GM12878 (cell line): Measurements from ENCODE around the gene YPEL3. TPM values are rescaled to one million over a fixed set of nuclear protein-coding genes. Genes with fewer than 3 reads are reported as not detected.

Experiments
- CBX5 ChIP-seq: sonication (generic); IDR thresholded peaks from 2 replicates; pipeline ENCODE4 v1.6.1; 2016; ENCODE audit warnings: low read depth, moderate library complexity, mild to moderate bottlenecking, inconsistent platforms
- EED ChIP-seq: sonication (generic); IDR thresholded peaks from 2 replicates; pipeline ENCODE4 v1.6.1; 2016; ENCODE audit warnings: antibody characterized with exemption, low read depth
- IRF4 ChIP-seq: IDR thresholded peaks from 2 replicates; pipeline ENCODE4 v1.6.1; 2011; ENCODE audit warnings: low read depth, low read length
- JUNB ChIP-seq: IDR thresholded peaks from 2 replicates; pipeline ENCODE4 v1.6.1; 2016; ENCODE audit warnings: antibody characterized with exemption, mild to moderate bottlenecking
- MYC ChIP-seq: IDR thresholded peaks from 2 replicates; pipeline ENCODE4 v1.6.1; 2011; ENCODE audit warnings: mild to moderate bottlenecking, low read length, moderate library complexity, inconsistent platforms; ENCODE audit not compliant: insufficient read depth, insufficient replicate concordance, insufficient read length, severe bottlenecking
- POLR2AphosphoS5 ChIP-seq: IDR thresholded peaks from 2 replicates; pipeline ENCODE4 v1.6.1; 2011; ENCODE audit warnings: mild to moderate bottlenecking, low read length, inconsistent platforms
- YY1 ChIP-seq: IDR thresholded peaks from 2 replicates; pipeline ENCODE4 v1.6.1; 2011; ENCODE audit warnings: low read depth, mild to moderate bottlenecking, low read length
- ZNF622 ChIP-seq: fragments of 450-650 bp; IDR thresholded peaks from 2 replicates; pipeline ENCODE4 v1.6.1; 2017; ENCODE audit warnings: mild to moderate bottlenecking, inconsistent platforms
- polyA plus RNA-seq, 11 experiments: library from polyadenylated mRNA; depleted of rRNA in 4 of 11; unstranded in 6 of 11; stranded (reverse) in 5 of 11; fragments of >200 nt; fragmentation: Nextera tagmentation in 4 of 11; fragmentation: Illumina TruSeq in 1 of 11; extraction: Ambion mirVana in 4 of 11; extraction: Trizol in 1 of 11; gene quantifications; 1 replicate in 1 of 11; 2 replicates in 10 of 11; pipeline versions ENCODE4 v1.2.1 to v1.2.3, GENCODE V29; 2011 to 2016; ENCODE audit warnings: inconsistent platforms in 2 of 11, missing spikeins in 2 of 11, low read depth in 1 of 11
- total RNA-seq, 4 experiments: library from RNA; depleted of rRNA in 3 of 4; stranded (reverse); fragments of >200 nt in 3 of 4; fragmentation: Illumina TruSeq in 1 of 4; extraction: Trizol in 1 of 4; gene quantifications; 2 replicates each; pipeline versions ENCODE4 v1.2.1 to v1.2.3, GENCODE V29; 2013 to 2021
- TF ChIP-seq, protein P1 (sequence below): IDR thresholded peaks from 2 replicates; pipeline ENCODE4 v1.6.1; 2012; ENCODE audit warnings: improper control_type of control experiment, low read depth, low read length; ENCODE audit not compliant: insufficient replicate concordance
- TF ChIP-seq, protein P2 (sequence below): fragments of 450-650 bp; IDR thresholded peaks from 2 replicates; pipeline ENCODE4 v1.6.1; 2017; ENCODE audit warnings: mild to moderate bottlenecking, moderate library complexity
- TF ChIP-seq, protein P3 (sequence below): fragments of 450-650 bp; IDR thresholded peaks from 2 replicates; pipeline ENCODE4 v1.6.1; 2016; ENCODE audit warnings: mild to moderate bottlenecking, moderate library complexity, borderline replicate concordance
- TF ChIP-seq, protein P4 (sequence below): fragments of 450-650 bp; formaldehyde crosslinking; IDR thresholded peaks from 2 replicates; pipeline ENCODE4 v1.5.0; 2022; ENCODE audit warnings: mild to moderate bottlenecking, missing genetic modification characterization

Gene YPEL3
- total and polyA plus RNA-seq, 10 of the 15 experiments (the other 5 are each of a cell fraction or from before 2014, with no cell fraction given): 1.3 to 22.0 (median 12.1) TPM

DNA sequence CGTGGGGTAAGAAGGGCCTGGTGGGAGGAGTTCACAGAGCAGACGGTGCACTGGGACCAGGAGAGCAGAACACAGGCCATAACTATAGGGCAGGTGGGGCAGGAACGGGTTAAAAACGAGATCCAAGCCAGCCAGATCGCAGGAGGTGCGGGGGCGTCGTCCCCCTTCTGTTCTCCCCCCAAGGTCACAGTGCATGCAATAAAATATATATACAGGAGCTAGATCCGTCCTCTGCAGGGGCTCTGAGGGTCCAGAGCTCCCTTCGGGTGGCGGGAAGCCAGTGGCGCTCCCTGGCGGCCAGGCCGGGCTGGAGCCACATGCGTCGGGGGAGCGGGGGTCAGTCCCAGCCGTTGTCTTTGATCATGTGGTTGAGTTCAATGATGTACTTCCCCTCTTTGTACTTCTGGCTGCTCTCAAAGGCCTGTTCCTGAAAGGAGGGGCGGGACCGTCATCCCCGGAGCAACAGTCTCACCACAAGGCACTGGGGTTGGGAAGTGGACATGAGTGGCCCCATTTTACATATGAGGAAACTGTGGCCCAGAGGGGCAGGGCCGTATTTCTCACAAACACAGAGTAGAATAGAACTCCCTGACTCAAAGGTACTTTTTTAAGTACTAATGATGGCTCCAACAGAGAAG is 3.5 kb downstream of the YPEL3 start (continued):
- TF ChIP-seq, protein P1, sequence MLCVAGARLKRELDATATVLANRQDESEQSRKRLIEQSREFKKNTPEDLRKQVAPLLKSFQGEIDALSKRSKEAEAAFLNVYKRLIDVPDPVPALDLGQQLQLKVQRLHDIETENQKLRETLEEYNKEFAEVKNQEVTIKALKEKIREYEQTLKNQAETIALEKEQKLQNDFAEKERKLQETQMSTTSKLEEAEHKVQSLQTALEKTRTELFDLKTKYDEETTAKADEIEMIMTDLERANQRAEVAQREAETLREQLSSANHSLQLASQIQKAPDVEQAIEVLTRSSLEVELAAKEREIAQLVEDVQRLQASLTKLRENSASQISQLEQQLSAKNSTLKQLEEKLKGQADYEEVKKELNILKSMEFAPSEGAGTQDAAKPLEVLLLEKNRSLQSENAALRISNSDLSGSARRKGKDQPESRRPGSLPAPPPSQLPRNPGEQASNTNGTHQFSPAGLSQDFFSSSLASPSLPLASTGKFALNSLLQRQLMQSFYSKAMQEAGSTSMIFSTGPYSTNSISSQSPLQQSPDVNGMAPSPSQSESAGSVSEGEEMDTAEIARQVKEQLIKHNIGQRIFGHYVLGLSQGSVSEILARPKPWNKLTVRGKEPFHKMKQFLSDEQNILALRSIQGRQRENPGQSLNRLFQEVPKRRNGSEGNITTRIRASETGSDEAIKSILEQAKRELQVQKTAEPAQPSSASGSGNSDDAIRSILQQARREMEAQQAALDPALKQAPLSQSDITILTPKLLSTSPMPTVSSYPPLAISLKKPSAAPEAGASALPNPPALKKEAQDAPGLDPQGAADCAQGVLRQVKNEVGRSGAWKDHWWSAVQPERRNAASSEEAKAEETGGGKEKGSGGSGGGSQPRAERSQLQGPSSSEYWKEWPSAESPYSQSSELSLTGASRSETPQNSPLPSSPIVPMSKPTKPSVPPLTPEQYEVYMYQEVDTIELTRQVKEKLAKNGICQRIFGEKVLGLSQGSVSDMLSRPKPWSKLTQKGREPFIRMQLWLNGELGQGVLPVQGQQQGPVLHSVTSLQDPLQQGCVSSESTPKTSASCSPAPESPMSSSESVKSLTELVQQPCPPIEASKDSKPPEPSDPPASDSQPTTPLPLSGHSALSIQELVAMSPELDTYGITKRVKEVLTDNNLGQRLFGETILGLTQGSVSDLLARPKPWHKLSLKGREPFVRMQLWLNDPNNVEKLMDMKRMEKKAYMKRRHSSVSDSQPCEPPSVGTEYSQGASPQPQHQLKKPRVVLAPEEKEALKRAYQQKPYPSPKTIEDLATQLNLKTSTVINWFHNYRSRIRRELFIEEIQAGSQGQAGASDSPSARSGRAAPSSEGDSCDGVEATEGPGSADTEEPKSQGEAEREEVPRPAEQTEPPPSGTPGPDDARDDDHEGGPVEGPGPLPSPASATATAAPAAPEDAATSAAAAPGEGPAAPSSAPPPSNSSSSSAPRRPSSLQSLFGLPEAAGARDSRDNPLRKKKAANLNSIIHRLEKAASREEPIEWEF: no peak
- TF ChIP-seq, protein P2, sequence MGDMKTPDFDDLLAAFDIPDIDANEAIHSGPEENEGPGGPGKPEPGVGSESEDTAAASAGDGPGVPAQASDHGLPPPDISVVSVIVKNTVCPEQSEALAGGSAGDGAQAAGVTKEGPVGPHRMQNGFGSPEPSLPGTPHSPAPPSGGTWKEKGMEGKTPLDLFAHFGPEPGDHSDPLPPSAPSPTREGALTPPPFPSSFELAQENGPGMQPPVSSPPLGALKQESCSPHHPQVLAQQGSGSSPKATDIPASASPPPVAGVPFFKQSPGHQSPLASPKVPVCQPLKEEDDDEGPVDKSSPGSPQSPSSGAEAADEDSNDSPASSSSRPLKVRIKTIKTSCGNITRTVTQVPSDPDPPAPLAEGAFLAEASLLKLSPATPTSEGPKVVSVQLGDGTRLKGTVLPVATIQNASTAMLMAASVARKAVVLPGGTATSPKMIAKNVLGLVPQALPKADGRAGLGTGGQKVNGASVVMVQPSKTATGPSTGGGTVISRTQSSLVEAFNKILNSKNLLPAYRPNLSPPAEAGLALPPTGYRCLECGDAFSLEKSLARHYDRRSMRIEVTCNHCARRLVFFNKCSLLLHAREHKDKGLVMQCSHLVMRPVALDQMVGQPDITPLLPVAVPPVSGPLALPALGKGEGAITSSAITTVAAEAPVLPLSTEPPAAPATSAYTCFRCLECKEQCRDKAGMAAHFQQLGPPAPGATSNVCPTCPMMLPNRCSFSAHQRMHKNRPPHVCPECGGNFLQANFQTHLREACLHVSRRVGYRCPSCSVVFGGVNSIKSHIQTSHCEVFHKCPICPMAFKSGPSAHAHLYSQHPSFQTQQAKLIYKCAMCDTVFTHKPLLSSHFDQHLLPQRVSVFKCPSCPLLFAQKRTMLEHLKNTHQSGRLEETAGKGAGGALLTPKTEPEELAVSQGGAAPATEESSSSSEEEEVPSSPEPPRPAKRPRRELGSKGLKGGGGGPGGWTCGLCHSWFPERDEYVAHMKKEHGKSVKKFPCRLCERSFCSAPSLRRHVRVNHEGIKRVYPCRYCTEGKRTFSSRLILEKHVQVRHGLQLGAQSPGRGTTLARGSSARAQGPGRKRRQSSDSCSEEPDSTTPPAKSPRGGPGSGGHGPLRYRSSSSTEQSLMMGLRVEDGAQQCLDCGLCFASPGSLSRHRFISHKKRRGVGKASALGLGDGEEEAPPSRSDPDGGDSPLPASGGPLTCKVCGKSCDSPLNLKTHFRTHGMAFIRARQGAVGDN: peak; percentile 99
- TF ChIP-seq IRF4: peak; percentile 49; the same call in 1 of the 2 replicates
- TF ChIP-seq CBX5: no peak
- TF ChIP-seq, protein P3, sequence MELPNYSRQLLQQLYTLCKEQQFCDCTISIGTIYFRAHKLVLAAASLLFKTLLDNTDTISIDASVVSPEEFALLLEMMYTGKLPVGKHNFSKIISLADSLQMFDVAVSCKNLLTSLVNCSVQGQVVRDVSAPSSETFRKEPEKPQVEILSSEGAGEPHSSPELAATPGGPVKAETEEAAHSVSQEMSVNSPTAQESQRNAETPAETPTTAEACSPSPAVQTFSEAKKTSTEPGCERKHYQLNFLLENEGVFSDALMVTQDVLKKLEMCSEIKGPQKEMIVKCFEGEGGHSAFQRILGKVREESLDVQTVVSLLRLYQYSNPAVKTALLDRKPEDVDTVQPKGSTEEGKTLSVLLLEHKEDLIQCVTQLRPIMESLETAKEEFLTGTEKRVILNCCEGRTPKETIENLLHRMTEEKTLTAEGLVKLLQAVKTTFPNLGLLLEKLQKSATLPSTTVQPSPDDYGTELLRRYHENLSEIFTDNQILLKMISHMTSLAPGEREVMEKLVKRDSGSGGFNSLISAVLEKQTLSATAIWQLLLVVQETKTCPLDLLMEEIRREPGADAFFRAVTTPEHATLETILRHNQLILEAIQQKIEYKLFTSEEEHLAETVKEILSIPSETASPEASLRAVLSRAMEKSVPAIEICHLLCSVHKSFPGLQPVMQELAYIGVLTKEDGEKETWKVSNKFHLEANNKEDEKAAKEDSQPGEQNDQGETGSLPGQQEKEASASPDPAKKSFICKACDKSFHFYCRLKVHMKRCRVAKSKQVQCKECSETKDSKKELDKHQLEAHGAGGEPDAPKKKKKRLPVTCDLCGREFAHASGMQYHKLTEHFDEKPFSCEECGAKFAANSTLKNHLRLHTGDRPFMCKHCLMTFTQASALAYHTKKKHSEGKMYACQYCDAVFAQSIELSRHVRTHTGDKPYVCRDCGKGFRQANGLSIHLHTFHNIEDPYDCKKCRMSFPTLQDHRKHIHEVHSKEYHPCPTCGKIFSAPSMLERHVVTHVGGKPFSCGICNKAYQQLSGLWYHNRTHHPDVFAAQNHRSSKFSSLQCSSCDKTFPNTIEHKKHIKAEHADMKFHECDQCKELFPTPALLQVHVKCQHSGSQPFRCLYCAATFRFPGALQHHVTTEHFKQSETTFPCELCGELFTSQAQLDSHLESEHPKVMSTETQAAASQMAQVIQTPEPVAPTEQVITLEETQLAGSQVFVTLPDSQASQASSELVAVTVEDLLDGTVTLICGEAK: no peak
- peak; percentile 89 for TF ChIP-seq EED
- TF ChIP-seq POLR2AphosphoS5: no peak
- TF ChIP-seq MYC: peak; percentile 84
- peak; percentile 64; the same call in 1 of the 2 replicates for TF ChIP-seq YY1
- no peak for TF ChIP-seq ZNF622
- TF ChIP-seq, protein P4, sequence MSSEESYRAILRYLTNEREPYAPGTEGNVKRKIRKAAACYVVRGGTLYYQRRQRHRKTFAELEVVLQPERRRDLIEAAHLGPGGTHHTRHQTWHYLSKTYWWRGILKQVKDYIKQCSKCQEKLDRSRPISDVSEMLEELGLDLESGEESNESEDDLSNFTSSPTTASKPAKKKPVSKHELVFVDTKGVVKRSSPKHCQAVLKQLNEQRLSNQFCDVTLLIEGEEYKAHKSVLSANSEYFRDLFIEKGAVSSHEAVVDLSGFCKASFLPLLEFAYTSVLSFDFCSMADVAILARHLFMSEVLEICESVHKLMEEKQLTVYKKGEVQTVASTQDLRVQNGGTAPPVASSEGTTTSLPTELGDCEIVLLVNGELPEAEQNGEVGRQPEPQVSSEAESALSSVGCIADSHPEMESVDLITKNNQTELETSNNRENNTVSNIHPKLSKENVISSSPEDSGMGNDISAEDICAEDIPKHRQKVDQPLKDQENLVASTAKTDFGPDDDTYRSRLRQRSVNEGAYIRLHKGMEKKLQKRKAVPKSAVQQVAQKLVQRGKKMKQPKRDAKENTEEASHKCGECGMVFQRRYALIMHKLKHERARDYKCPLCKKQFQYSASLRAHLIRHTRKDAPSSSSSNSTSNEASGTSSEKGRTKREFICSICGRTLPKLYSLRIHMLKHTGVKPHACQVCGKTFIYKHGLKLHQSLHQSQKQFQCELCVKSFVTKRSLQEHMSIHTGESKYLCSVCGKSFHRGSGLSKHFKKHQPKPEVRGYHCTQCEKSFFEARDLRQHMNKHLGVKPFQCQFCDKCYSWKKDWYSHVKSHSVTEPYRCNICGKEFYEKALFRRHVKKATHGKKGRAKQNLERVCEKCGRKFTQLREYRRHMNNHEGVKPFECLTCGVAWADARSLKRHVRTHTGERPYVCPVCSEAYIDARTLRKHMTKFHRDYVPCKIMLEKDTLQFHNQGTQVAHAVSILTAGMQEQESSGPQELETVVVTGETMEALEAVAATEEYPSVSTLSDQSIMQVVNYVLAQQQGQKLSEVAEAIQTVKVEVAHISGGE (CRISPR knock-in tag): no peak
- no peak for TF ChIP-seq JUNB
